ENCODE measurements around the gene KCTD11. TPM values are rescaled to one million over a fixed set of nuclear protein-coding genes. Genes with fewer than 3 reads are reported as not detected.
A peak's percentile ranks its signal among the peaks of the same experiment; 100 is the strongest.

The KCTD11 gene
- total RNA-seq, 2 experiments from 2014 or later: 6.0 to 8.6 TPM

DNA sequence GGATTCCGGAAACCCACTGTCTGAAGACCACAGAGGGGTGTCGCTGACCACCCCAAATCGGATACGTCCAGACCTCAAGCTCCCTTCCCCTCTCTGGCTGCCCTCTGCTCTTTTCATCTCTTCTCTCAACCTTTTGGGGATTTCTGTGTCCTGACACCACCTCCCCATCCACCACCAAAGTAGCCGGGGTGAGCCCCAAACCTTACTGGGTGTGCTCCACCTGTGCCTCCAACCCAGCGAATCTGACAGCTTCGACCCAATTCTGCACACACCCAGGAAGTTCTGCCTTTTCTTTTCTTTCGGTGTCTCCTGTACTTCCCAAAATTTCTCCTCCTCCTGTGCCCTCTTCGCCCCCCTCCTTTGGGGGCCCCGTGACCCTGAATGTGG, 534 bp downstream of the KCTD11 start:
- Histone ChIP-seq H3K36me3 (ENCODE audit: insufficient read depth, low read length) (peaks cover 20% of the 10 kb centered on the region), H3K4me1 (ENCODE audit: insufficient read depth, low read length, poor library complexity, severe bottlenecking) (peaks cover 36% of the 10 kb centered on the region), H3K4me2 (ENCODE audit: low read length) (peak overlapping the region; percentile 91), H3K9me3 (ENCODE audit: low read length) (no peaks in the 10 kb centered on the region), H3K27ac (ENCODE audit: low read depth, low read length, poor library complexity, severe bottlenecking) (peak overlapping the region; percentile 55), H3K4me3 (ENCODE audit: low read depth, low read length, poor library complexity, severe bottlenecking) (peak overlapping the region; percentile 75), H3K79me2 (ENCODE audit: insufficient read depth, low read depth, low read length) (no peaks in the 10 kb centered on the region), H2AFZ (ENCODE audit: low read length) (peak overlapping the region; percentile 53; the same call in 1 of the 2 replicates), H4K20me1 (ENCODE audit: insufficient read depth, low read length) (no peaks in the 10 kb centered on the region), H3K9me2 (ENCODE audit: insufficient read depth, low read length) (no peaks in the 10 kb centered on the region)
- intact Hi-C loops (cut with micrococcal nuclease; ENCODE audit: unreplicated experiment): loop anchor here (1.0 to 5.0 kb wide), 5 partner anchors 35 to 335 kb away; partner anchors contain the start of genes GPS2, POLR2A, SLC2A4 and TMEM256
- BruUV-seq (replicated peaks): no TSS peak
- TF ChIP-seq, protein P1, sequence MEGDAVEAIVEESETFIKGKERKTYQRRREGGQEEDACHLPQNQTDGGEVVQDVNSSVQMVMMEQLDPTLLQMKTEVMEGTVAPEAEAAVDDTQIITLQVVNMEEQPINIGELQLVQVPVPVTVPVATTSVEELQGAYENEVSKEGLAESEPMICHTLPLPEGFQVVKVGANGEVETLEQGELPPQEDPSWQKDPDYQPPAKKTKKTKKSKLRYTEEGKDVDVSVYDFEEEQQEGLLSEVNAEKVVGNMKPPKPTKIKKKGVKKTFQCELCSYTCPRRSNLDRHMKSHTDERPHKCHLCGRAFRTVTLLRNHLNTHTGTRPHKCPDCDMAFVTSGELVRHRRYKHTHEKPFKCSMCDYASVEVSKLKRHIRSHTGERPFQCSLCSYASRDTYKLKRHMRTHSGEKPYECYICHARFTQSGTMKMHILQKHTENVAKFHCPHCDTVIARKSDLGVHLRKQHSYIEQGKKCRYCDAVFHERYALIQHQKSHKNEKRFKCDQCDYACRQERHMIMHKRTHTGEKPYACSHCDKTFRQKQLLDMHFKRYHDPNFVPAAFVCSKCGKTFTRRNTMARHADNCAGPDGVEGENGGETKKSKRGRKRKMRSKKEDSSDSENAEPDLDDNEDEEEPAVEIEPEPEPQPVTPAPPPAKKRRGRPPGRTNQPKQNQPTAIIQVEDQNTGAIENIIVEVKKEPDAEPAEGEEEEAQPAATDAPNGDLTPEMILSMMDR (conservative IDR thresholded peaks at IDR 0.05; ENCODE audit: low read length): peak; percentile 74
- no peak for TF ChIP-seq EZH2phosphoT487 (IDR thresholded peaks at IDR 0.05; ENCODE audit: borderline replicate concordance, low read depth, low read length)
- ChIA-PET POLR2A (no interaction called here), CTCF (ENCODE audit: unreplicated experiment) (no interaction called here)
- DNase-seq (ENCODE audit: low spot score): no peak

DNA sequence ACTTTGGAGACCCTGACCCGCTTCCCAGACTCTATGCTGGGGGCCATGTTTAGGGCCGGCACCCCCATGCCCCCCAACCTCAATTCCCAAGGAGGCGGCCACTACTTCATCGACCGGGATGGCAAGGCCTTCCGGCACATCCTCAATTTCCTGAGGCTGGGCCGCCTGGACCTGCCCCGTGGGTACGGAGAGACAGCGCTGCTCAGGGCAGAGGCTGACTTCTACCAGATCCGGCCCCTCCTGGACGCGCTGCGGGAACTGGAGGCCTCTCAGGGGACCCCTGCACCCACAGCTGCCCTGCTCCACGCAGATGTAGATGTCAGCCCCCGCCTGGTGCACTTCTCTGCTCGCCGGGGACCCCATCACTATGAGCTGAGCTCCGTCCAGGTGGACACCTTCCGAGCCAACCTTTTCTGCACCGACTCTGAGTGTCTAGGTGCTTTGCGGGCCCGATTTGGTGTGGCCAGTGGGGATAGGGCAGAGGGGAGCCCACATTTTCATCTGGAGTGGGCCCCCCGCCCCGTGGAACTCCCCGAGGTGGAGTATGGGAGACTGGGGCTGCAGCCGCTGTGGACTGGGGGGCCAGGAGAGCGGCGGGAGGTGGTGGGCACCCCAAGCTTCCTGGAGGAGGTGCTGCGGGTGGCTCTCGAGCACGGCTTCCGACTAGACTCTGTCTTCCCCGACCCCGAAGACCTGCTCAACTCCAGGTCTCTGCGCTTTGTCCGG, 1.1 kb downstream of the KCTD11 start:
- H3K9me2 ChIP-seq (ENCODE audit: insufficient read depth, low read length): no peaks in the 10 kb centered on the region
- no peaks in the 10 kb centered on the region for H4K20me1 ChIP-seq (ENCODE audit: insufficient read depth, low read length)
- no TSS peak for BruUV-seq (replicated peaks)
- no peaks in the 10 kb centered on the region for H3K79me2 ChIP-seq (ENCODE audit: insufficient read depth, low read depth, low read length)
- H3K4me3 ChIP-seq (ENCODE audit: low read depth, low read length, poor library complexity, severe bottlenecking): peak overlapping the region; percentile 75
- H2AFZ ChIP-seq (ENCODE audit: low read length): no peak overlapping the region
- peak overlapping the region; percentile 91 for H3K4me2 ChIP-seq (ENCODE audit: low read length)
- H3K9me3 ChIP-seq (ENCODE audit: low read length): no peaks in the 10 kb centered on the region
- TF ChIP-seq, protein P1 (conservative IDR thresholded peaks at IDR 0.05; ENCODE audit: low read length): no peak
- no peak for TF ChIP-seq EZH2phosphoT487 (IDR thresholded peaks at IDR 0.05; ENCODE audit: borderline replicate concordance, low read depth, low read length)
- ChIA-PET POLR2A (interaction anchor here (0.7 kb wide), 1 partner anchor 16 kb away, joined by 4 read pairs; no protein-coding TSS in a partner anchor), CTCF (ENCODE audit: unreplicated experiment) (no interaction called here)
- no peak overlapping the region for H3K27ac ChIP-seq (ENCODE audit: low read depth, low read length, poor library complexity, severe bottlenecking)
- DNase-seq (ENCODE audit: low spot score): no peak
- H3K36me3 ChIP-seq (ENCODE audit: insufficient read depth, low read length): peaks cover 15% of the 10 kb centered on the region
- intact Hi-C loops (cut with micrococcal nuclease; ENCODE audit: unreplicated experiment): loop anchor here (1.0 to 5.0 kb wide), 5 partner anchors 36 to 334 kb away; partner anchors contain the start of genes GPS2, POLR2A, SLC2A4 and TMEM256
- peaks cover 36% of the 10 kb centered on the region for H3K4me1 ChIP-seq (ENCODE audit: insufficient read depth, low read length, poor library complexity, severe bottlenecking)
